Measurements from ENCODE around the gene DHPS. TPM values are rescaled to one million over a fixed set of nuclear protein-coding genes. Genes with fewer than 3 reads are reported as not detected.

The DHPS gene
- total and polyA plus RNA-seq, 2 of the 13 experiments (the other 11 are each of a cell fraction or from before 2014, with no cell fraction given): 43.3 to 84.3 TPM

DNA sequence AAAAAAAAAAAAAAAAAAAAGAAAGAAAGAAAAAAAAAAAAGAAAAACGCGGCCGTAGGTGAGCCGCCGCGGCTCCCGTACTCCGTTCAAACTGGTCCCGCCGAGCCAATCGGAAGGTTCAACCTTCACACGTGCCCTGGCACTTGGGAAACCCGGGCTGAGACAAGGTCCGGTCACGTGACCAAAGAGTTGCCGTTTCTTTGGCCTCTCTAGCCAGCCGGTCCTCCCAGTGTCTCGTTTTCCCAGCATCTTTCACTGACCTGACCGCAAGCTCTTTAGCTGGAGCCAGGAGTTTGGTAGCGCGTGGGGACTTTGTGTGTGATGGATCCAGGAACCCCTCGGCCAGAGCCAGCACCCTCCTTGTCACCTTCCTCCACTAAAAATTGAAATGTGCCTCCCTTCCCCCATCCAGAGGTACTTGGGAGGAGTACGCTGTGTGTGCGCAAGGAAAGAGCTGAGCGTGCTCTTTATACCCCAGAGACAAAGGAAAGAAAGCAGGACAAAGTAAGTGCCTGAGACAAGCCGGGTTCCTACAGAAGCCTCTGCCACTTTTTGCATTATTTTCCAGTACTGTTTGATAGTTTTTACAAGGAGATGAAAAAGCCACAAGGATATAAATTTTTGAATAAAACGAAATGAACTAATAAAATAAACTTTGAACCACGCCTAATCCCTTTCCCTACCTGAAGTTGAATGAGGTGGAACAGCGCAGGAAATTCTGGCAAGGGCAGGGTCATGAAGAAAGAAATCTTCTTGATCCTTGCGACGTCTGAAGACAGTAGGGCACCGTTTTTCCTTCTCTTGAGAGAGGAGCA is 41.1 kb upstream of the DHPS start (continued):
- peak; percentile 99 for TF ChIP-seq ZNF574 (CRISPR knock-in tag; IDR thresholded peaks at IDR 0.05)
- TF ChIP-seq, protein P1, sequence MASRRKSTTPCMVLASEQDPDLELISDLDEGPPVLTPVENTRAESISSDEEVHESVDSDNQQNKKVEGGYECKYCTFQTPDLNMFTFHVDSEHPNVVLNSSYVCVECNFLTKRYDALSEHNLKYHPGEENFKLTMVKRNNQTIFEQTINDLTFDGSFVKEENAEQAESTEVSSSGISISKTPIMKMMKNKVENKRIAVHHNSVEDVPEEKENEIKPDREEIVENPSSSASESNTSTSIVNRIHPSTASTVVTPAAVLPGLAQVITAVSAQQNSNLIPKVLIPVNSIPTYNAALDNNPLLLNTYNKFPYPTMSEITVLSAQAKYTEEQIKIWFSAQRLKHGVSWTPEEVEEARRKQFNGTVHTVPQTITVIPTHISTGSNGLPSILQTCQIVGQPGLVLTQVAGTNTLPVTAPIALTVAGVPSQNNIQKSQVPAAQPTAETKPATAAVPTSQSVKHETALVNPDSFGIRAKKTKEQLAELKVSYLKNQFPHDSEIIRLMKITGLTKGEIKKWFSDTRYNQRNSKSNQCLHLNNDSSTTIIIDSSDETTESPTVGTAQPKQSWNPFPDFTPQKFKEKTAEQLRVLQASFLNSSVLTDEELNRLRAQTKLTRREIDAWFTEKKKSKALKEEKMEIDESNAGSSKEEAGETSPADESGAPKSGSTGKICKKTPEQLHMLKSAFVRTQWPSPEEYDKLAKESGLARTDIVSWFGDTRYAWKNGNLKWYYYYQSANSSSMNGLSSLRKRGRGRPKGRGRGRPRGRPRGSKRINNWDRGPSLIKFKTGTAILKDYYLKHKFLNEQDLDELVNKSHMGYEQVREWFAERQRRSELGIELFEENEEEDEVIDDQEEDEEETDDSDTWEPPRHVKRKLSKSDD (CRISPR knock-in tag; IDR thresholded peaks at IDR 0.05; ENCODE audit: low read depth): no peak
- no peak for TF ChIP-seq ZNF576 (CRISPR knock-in tag; IDR thresholded peaks at IDR 0.05)
- TF ChIP-seq ZFY (CRISPR knock-in tag; IDR thresholded peaks at IDR 0.05): no peak
- peak in 1 of 2 experiments; percentile 29; a peak in 2 of 4 replicates for TF ChIP-seq HMGXB4 (CRISPR knock-in tag; IDR thresholded peaks at IDR 0.05; ENCODE audit: borderline replicate concordance in 1 of 2, low read depth in 1 of 2)
- TF ChIP-seq CENPT (CRISPR knock-in tag; IDR thresholded peaks at IDR 0.05; ENCODE audit: low read depth): no peak
- TF ChIP-seq ZMYM2 (CRISPR knock-in tag; IDR thresholded peaks at IDR 0.05): no peak
- no peak for TF ChIP-seq GZF1 (CRISPR knock-in tag; IDR thresholded peaks at IDR 0.05)
- TF ChIP-seq ZFP36L1 (CRISPR knock-in tag; IDR thresholded peaks at IDR 0.05): peak; percentile 56; the same call in 1 of the 2 replicates
- peak; percentile 51; the same call in 1 of the 2 replicates for TF ChIP-seq KMT2A (CRISPR knock-in tag; IDR thresholded peaks at IDR 0.05)
- 0 out of 2 replicates have a peak, but pooled peaks have one; percentile 41 for TF ChIP-seq ZNF784 (CRISPR knock-in tag; IDR thresholded peaks at IDR 0.05; ENCODE audit: borderline replicate concordance)
- no peak for TF ChIP-seq SMYD3 (CRISPR knock-in tag; IDR thresholded peaks at IDR 0.05)
- peak; percentile 25 for TF ChIP-seq AGO2 (optimal IDR thresholded peaks at IDR 0.05; ENCODE audit: low read depth, low read length)
- TF ChIP-seq FOSL2 (CRISPR knock-in tag; IDR thresholded peaks at IDR 0.05): peak; percentile 41; the same call in 1 of the 2 replicates
- no peak for TF ChIP-seq SATB2 (CRISPR knock-in tag; IDR thresholded peaks at IDR 0.05)
- peak; percentile 27 for TF ChIP-seq TAF15 (IDR thresholded peaks at IDR 0.05; ENCODE audit: low read depth, low read length, poor library complexity, severe bottlenecking)
- TF ChIP-seq NKX3-1 (CRISPR knock-in tag; IDR thresholded peaks at IDR 0.05): no peak
- no peak for TF ChIP-seq ZNF205 (CRISPR knock-in tag; IDR thresholded peaks at IDR 0.05)
- TF ChIP-seq ZNF598 (CRISPR knock-in tag; IDR thresholded peaks at IDR 0.05; ENCODE audit: borderline replicate concordance): no peak
- TF ChIP-seq ARNTL (CRISPR knock-in tag; IDR thresholded peaks at IDR 0.05): peak; percentile 94
